Activated T-cell treated with anti-CD3 and anti-CD28 coated beads, Interleukin-2, amount 50 U/mL, for 72 hours (primary cell): Measurements from ENCODE around the gene NAT14. TPM values are rescaled to one million over a fixed set of nuclear protein-coding genes. Genes with fewer than 3 reads are reported as not detected.
A peak's percentile ranks its signal among the peaks of the same experiment; 100 is the strongest.

Source experiments
- ATAC-seq, 2 donors: fragments of 150-1000 bp; cut with Tn5 transposase; replicated peaks in 1 of 2; 2 replicates each; pipeline ENCODE4 v1.10.0; 2021; ENCODE audit warnings: moderate library complexity in 2 of 2, mild to moderate bottlenecking in 1 of 2
- DNase-seq, 2 donors: peaks; one replicate each; pipeline ENCODE4 v3.0.0; 2021 to 2022; ENCODE audit warnings: mixed read lengths in 1 of 2
- H3K27ac Mint-ChIP-seq: one replicate; pipeline ENCODE4 v1.8.0; 2022; ENCODE audit warnings: mild to moderate bottlenecking, moderate library complexity, mixed read lengths
- H3K27me3 Mint-ChIP-seq: one replicate; pipeline ENCODE4 v1.8.0; 2022; ENCODE audit warnings: low read depth, mixed read lengths
- H3K36me3 Mint-ChIP-seq, 2 donors: one replicate each; pipeline ENCODE4 v1.8.0; 2022; ENCODE audit warnings: mixed read lengths in 2 of 2, mild to moderate bottlenecking in 1 of 2; ENCODE audit not compliant: insufficient read depth in 2 of 2
- H3K4me1 Mint-ChIP-seq: one replicate; pipeline ENCODE4 v1.8.0; 2022; ENCODE audit warnings: low read depth, mixed read lengths
- H3K4me3 Mint-ChIP-seq, 2 donors: one replicate each; pipeline ENCODE4 v1.8.0; 2022; ENCODE audit warnings: mild to moderate bottlenecking in 2 of 2, mixed read lengths in 2 of 2, moderate library complexity in 2 of 2
- H3K9me3 Mint-ChIP-seq, 2 donors: one replicate each; pipeline ENCODE4 v1.8.0; 2022; ENCODE audit warnings: mixed read lengths in 2 of 2
- total RNA-seq, 2 donors: library from RNA; stranded (reverse); gene quantifications; one replicate each; pipeline ENCODE4 v1.2.3, GENCODE V29; 2022

NAT14 gene
- total RNA-seq, 2 donors from 2014 or later = 19.2 to 20.5 TPM

GRCh38 chr19:55498246-55498840 is 13.4 kb downstream of the NAT14 start:
- H3K27ac Mint-ChIP-seq = no peak overlapping the region
- DNase-seq (no peak), ATAC-seq (no peak)
- no peak overlapping the region for H3K4me3 Mint-ChIP-seq
- peaks cover 17% of the 10 kb centered on the region for H3K4me1 Mint-ChIP-seq
- H3K27me3 Mint-ChIP-seq = no peaks in the 10 kb centered on the region
- H3K36me3 Mint-ChIP-seq = peaks cover 0 to 3% of the 10 kb centered on the region in 2 donors
- H3K9me3 Mint-ChIP-seq = peaks cover 2 to 3% of the 10 kb centered on the region in 2 donors

- Mint-ChIP-seq H3K4me1 (peaks cover 25% of the 10 kb centered on the region), H3K36me3 (peaks cover 0 to 3% of the 10 kb centered on the region in 2 donors), H3K27ac (no peak overlapping the region), H3K9me3 (peaks cover 2 to 3% of the 10 kb centered on the region in 2 donors), H3K27me3 (no peaks in the 10 kb centered on the region), H3K4me3 (no peak overlapping the region)
- DNase-seq (no peak), ATAC-seq (no peak)
Measured at GRCh38 chr19:55500368-55500952, 15.5 kb downstream of the NAT14 start.

GRCh38 chr19:55502197-55502952 is 17.4 kb downstream of the NAT14 start:
- DNase-seq (no peak), ATAC-seq (no peak)
- Mint-ChIP-seq H3K27me3 (no peaks in the 10 kb centered on the region), H3K36me3 (peaks cover 0 to 3% of the 10 kb centered on the region in 2 donors), H3K9me3 (peaks cover 2 to 3% of the 10 kb centered on the region in 2 donors), H3K4me3 (peak overlapping the region; percentile 1 to 8), H3K27ac (peak overlapping the region; percentile 11), H3K4me1 (peaks cover 25% of the 10 kb centered on the region)

- Mint-ChIP-seq H3K27ac (peak overlapping the region; percentile 84), H3K9me3 (peaks cover 2 to 3% of the 10 kb centered on the region in 2 donors), H3K36me3 (peaks cover 0 to 3% of the 10 kb centered on the region in 2 donors), H3K4me3 (peak overlapping the region; percentile 72 to 81), H3K27me3 (no peaks in the 10 kb centered on the region), H3K4me1 (peaks cover 25% of the 10 kb centered on the region)
- ATAC-seq (no peak), DNase-seq (no peak)
Measured at GRCh38 chr19:55503157-55503501, 18.1 kb downstream of the NAT14 start.

- Mint-ChIP-seq H3K4me3 (peak overlapping the region; percentile 72 to 81), H3K4me1 (peaks cover 25% of the 10 kb centered on the region), H3K27ac (peak overlapping the region; percentile 84), H3K36me3 (peaks cover 0 to 3% of the 10 kb centered on the region in 2 donors), H3K9me3 (peaks cover 2 to 3% of the 10 kb centered on the region in 2 donors), H3K27me3 (no peaks in the 10 kb centered on the region)
- ATAC-seq = peak; percentile 96 to 97
- DNase-seq = peak; percentile 93 to 95
Measured at GRCh38 chr19:55503502-55504251, 18.7 kb downstream of the NAT14 start.

GRCh38 chr19:55504252-55504603 is 19.2 kb downstream of the NAT14 start:
- no peak for ATAC-seq

GRCh38 chr19:55504981-55505380 is 20.0 kb downstream of the NAT14 start:
- peaks cover 0 to 3% of the 10 kb centered on the region in 2 donors for H3K36me3 Mint-ChIP-seq
- no peak for ATAC-seq

More at GRCh38 chr19:55504252-55504603, 19.2 kb downstream of the NAT14 start:
- Mint-ChIP-seq H3K9me3 (peaks cover 2 to 3% of the 10 kb centered on the region in 2 donors), H3K27me3 (no peaks in the 10 kb centered on the region), H3K36me3 (peaks cover 0 to 3% of the 10 kb centered on the region in 2 donors), H3K27ac (no peak overlapping the region), H3K4me3 (peak overlapping the region; percentile 72 to 81), H3K4me1 (peaks cover 25% of the 10 kb centered on the region)
- DNase-seq = no peak

GRCh38 chr19:55508120-55508519 is 23.1 kb downstream of the NAT14 start:
- ATAC-seq (no peak), DNase-seq (no peak)
- peaks cover 2% of the 10 kb centered on the region in 2 donors for H3K9me3 Mint-ChIP-seq
- H3K36me3 Mint-ChIP-seq = peaks cover 0 to 2% of the 10 kb centered on the region in 2 donors
- no peak overlapping the region for H3K4me3 Mint-ChIP-seq
- H3K27me3 Mint-ChIP-seq = peaks cover 7% of the 10 kb centered on the region
- peaks cover 11% of the 10 kb centered on the region for H3K4me1 Mint-ChIP-seq
- H3K27ac Mint-ChIP-seq = no peak overlapping the region

More at GRCh38 chr19:55504981-55505380, 20.0 kb downstream of the NAT14 start:
- Mint-ChIP-seq H3K4me1 (peaks cover 25% of the 10 kb centered on the region), H3K27ac (no peak overlapping the region), H3K27me3 (no peaks in the 10 kb centered on the region), H3K9me3 (peaks cover 2 to 3% of the 10 kb centered on the region in 2 donors), H3K4me3 (no peak overlapping the region)
- no peak for DNase-seq

GRCh38 chr19:55516878-55517620 is 32.1 kb downstream of the NAT14 start:
- peak; percentile 100 for ATAC-seq
- Mint-ChIP-seq H3K4me1 (no peaks in the 10 kb centered on the region), H3K36me3 (no peaks in the 10 kb centered on the region), H3K27ac (no peak overlapping the region), H3K27me3 (peaks cover 7% of the 10 kb centered on the region), H3K9me3 (no peaks in the 10 kb centered on the region), H3K4me3 (peak overlapping the region; percentile 58 to 86)
- DNase-seq = peak; percentile 92 to 94

- no peak overlapping the region for H3K4me3 Mint-ChIP-seq
- H3K27ac Mint-ChIP-seq = no peak overlapping the region
- no peaks in the 10 kb centered on the region for H3K27me3 Mint-ChIP-seq
- H3K36me3 Mint-ChIP-seq = no peaks in the 10 kb centered on the region
- ATAC-seq (no peak), DNase-seq (no peak)
- H3K4me1 Mint-ChIP-seq = no peaks in the 10 kb centered on the region
- no peaks in the 10 kb centered on the region for H3K9me3 Mint-ChIP-seq
Measured at GRCh38 chr19:55519451-55520311, 34.7 kb downstream of the NAT14 start.

GRCh38 chr19:55520691-55521292 is 35.8 kb downstream of the NAT14 start:
- no peaks in the 10 kb centered on the region for H3K4me1 Mint-ChIP-seq
- no peak overlapping the region for H3K27ac Mint-ChIP-seq
- ATAC-seq (no peak), DNase-seq (no peak)
- H3K9me3 Mint-ChIP-seq = no peaks in the 10 kb centered on the region
- no peak overlapping the region for H3K4me3 Mint-ChIP-seq
- no peaks in the 10 kb centered on the region for H3K27me3 Mint-ChIP-seq
- H3K36me3 Mint-ChIP-seq = no peaks in the 10 kb centered on the region
